Spleen (tissue), 11 donors: ENCODE measurements around the gene SNAP47. TPM values are rescaled to one million over a fixed set of nuclear protein-coding genes. Genes with fewer than 3 reads are reported as not detected.

Experiments used
- DNase-seq: peaks from one replicate; pipeline ENCODE4 v3.0.0-alpha.2; 2020
- H3K27ac ChIP-seq, 8 donors: fragments of 200-600 bp; sonication (generic) in 7 of 8; 1 replicate in 4 of 8; 2 replicates in 4 of 8; pipeline versions ENCODE4 v1.5.0 to v1.8.0; 2016 to 2021; ENCODE audit warnings: inconsistent platforms in 4 of 8, mild to moderate bottlenecking in 4 of 8, moderate library complexity in 1 of 8
- H3K27me3 ChIP-seq, 7 donors: fragments of 200-600 bp; sonication (generic) in 6 of 7; replicated peaks in 1 of 7; 1 replicate in 4 of 7; 2 replicates in 3 of 7; pipeline versions ENCODE4 v1.5.0 to v1.8.0; 2016 to 2021; ENCODE audit warnings: inconsistent platforms in 3 of 7, mild to moderate bottlenecking in 1 of 7
- H3K36me3 ChIP-seq, 6 donors: fragments of 200-600 bp; sonication (generic) in 5 of 6; 1 replicate in 4 of 6; 2 replicates in 2 of 6; pipeline versions ENCODE4 v1.5.0 to v1.8.0; 2016 to 2021; ENCODE audit warnings: inconsistent platforms in 2 of 6
- H3K4me1 ChIP-seq, 6 donors: fragments of 200-600 bp; sonication (generic) in 5 of 6; 1 replicate in 3 of 6; 2 replicates in 3 of 6; pipeline versions ENCODE4 v1.5.0 to v1.8.0; 2016 to 2021; ENCODE audit warnings: inconsistent platforms in 3 of 6
- H3K4me3 ChIP-seq, 8 donors: fragments of 200-600 bp; sonication (generic) in 7 of 8; 1 replicate in 4 of 8; 2 replicates in 4 of 8; pipeline versions ENCODE4 v1.5.0 to v1.8.0; 2016 to 2021; ENCODE audit warnings: inconsistent platforms in 4 of 8, mild to moderate bottlenecking in 4 of 8, moderate library complexity in 2 of 8
- H3K9me3 ChIP-seq, 8 donors: fragments of 200-600 bp; sonication (generic) in 7 of 8; 1 replicate in 4 of 8; 2 replicates in 4 of 8; pipeline versions ENCODE4 v1.5.0 to v1.8.0; 2016 to 2021; ENCODE audit warnings: inconsistent platforms in 4 of 8
- POLR2A ChIP-seq, 3 donors: fragments of 450-650 bp; IDR thresholded peaks; one replicate each; pipeline ENCODE4 v1.5.1; 2017; ENCODE audit warnings: antibody characterized with exemption in 3 of 3, mild to moderate bottlenecking in 1 of 3
- POLR2AphosphoS5 ChIP-seq, 3 donors: sonication (generic); formaldehyde crosslinking; IDR thresholded peaks; one replicate each; pipeline ENCODE4 v1.5.1; 2017; ENCODE audit warnings: antibody characterized with exemption in 3 of 3
- WGBS, 5 donors: extraction: QIAGEN DNeasy Blood & Tissue Kit in 3 of 5; methylation state at CpG; one replicate each; pipeline versions ENCODE4 v1.1.5 to v1.1.7; 2013 to 2018; 5-methylcytosine and 5-hydroxymethylcytosine counted together
- intact Hi-C: fragments of 100-400 bp; cut with DNase I; formaldehyde crosslinking; loops from one replicate; pipeline ENCODE4 v1.15.0; 2023; ENCODE audit warnings: low total_unique reads
- polyA plus RNA-seq, 3 donors: library from polyadenylated mRNA; stranded (reverse); fragments of 200-250 nt; gene quantifications; one replicate each; pipeline ENCODE4 v1.2.1, GENCODE V29; 2013
- total RNA-seq, 7 donors: library from RNA; depleted of rRNA in 3 of 7; stranded (reverse); fragments of >200 nt in 3 of 7; fragmentation: NEBNext Ultra II Directional in 4 of 7; extraction: Animal tissue kit (Norgen Biotek cat#: 25700) in 4 of 7; gene quantifications; one replicate each; pipeline versions ENCODE4 v1.1.0 to v1.2.1, GENCODE V29; 2016 to 2021
- TF ChIP-seq, protein P1 (sequence below), 11 experiments: fragments of 200-600 bp in 7 of 11; fragments of 450-650 bp in 4 of 11; sonication (generic) in 4 of 11; IDR thresholded peaks in 8 of 11; conservative IDR thresholded peaks in 3 of 11; 1 replicate in 7 of 11; 2 replicates in 4 of 11; pipeline versions ENCODE4 v1.4.0 to v1.8.0; 2016 to 2021; ENCODE audit warnings: antibody characterized with exemption in 11 of 11, inconsistent platforms in 4 of 11, mild to moderate bottlenecking in 1 of 11
- donor health status: healthy with polysubstance abuse.
- donor health status: DM: no; HTN: no; CAD: no; lungs with moderate emphysema.
- donor health status: DM: no; HTN: no; CAD: no.
- donor health status: Bipolar disorder and iron deficiency.
- donor health status: healthy.
- donor health status: DM: no; HTN: no; CAD: no.
- donor health status: DM: yes; HTN: yes; CAD: no.

Gene SNAP47
- total and polyA plus RNA-seq, 10 donors: 10.0 to 42.7 (median 22.1) TPM

DNA sequence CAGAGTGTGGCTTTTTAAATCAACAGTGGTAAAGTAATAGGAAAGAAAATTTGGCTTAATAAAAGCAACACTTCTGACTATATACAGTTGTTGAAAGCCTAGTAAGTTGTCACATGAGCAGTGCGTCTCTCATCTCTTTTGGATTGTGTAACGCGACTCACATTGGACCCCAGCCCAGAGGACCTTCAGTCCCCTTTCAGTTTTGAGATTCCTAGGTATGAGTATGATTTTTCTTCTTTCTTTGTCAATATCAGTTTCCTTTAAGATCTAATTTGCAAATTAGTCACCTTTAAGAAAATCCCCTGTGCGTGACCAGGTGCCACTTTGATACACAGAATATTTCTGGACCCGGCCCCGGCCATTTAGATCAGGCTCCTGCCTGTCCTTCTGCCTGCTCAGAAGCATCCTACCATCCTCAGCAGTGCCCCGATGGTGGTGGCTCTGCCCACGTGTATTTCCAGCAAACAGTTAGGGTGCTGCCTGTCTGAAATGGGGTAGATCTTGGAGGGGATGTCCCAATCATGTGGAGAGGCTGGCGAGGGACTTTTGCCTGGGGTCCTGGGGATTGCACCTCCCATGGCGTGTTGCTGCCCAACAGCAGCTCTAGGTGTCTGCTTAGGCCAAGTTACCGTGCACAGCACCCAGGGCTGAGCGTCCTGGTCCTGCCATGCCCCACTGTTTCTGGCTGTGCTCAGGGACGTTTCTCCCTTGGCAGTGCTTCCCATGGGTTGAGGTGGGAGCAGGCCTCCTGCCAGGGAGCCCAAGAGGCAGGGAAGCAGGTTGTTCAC, 21.1 kb downstream of the SNAP47 start:
- Histone ChIP-seq H3K4me1 (peaks cover 0 to 29% (median 11%) of the 10 kb centered on the region in 6 donors), H3K27ac (no peak overlapping the region), H3K27me3 (no peaks in the 10 kb centered on the region), H3K4me3 (no peak overlapping the region), H3K9me3 (no peaks in the 10 kb centered on the region), H3K36me3 (peaks cover 0 to 95% (median 25%) of the 10 kb centered on the region in 6 donors)
- intact Hi-C loops: no loop called here
- TF ChIP-seq POLR2AphosphoS5 (IDR thresholded peaks at IDR 0.05) (no peak), POLR2A (IDR thresholded peaks at IDR 0.05) (no peak)
- TF ChIP-seq, protein P1, sequence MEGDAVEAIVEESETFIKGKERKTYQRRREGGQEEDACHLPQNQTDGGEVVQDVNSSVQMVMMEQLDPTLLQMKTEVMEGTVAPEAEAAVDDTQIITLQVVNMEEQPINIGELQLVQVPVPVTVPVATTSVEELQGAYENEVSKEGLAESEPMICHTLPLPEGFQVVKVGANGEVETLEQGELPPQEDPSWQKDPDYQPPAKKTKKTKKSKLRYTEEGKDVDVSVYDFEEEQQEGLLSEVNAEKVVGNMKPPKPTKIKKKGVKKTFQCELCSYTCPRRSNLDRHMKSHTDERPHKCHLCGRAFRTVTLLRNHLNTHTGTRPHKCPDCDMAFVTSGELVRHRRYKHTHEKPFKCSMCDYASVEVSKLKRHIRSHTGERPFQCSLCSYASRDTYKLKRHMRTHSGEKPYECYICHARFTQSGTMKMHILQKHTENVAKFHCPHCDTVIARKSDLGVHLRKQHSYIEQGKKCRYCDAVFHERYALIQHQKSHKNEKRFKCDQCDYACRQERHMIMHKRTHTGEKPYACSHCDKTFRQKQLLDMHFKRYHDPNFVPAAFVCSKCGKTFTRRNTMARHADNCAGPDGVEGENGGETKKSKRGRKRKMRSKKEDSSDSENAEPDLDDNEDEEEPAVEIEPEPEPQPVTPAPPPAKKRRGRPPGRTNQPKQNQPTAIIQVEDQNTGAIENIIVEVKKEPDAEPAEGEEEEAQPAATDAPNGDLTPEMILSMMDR (IDR thresholded peaks at IDR 0.05 in 8 of 11, conservative IDR thresholded peaks at IDR 0.05 in 3 of 11): no peak
- DNase-seq: no peak
- 77 to 84% (median 80%) methylated on average over 10 to 13 of the region's 13 CpGs for WGBS, 5 donors

DNA sequence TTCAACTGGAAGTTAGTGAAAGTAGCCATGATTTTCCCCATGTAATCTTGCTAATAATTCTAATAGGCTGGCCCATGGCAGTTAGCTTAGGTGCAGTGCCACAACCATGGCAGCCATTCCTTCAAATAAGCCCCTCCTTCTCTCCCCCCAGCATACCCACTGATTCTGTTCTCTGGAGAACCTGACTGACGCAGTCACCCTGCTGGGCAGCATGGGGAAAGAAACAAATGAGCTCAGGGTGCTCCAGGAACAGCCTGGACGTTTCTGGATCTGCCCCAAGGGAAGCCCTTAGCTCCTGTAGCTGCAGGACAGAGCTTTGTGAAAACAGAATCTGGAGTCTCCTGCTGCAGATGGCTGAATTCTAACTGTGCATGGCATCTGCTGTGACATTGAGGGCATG, 22.5 kb downstream of the SNAP47 start:
- Histone ChIP-seq H3K4me1 (peaks cover 12 to 43% (median 24%) of the 10 kb centered on the region in 6 donors), H3K36me3 (peaks cover 0 to 89% (median 24%) of the 10 kb centered on the region in 6 donors), H3K27ac (no peak overlapping the region), H3K9me3 (no peaks in the 10 kb centered on the region), H3K27me3 (no peaks in the 10 kb centered on the region), H3K4me3 (no peak overlapping the region)
- intact Hi-C loops: no loop called here
- TF ChIP-seq, protein P1 (IDR thresholded peaks at IDR 0.05 in 8 of 11, conservative IDR thresholded peaks at IDR 0.05 in 3 of 11): no peak
- DNase-seq: no peak
- WGBS, 5 donors: 80 to 92% (median 88%) methylated on average over 2 of the region's 2 CpGs

DNA sequence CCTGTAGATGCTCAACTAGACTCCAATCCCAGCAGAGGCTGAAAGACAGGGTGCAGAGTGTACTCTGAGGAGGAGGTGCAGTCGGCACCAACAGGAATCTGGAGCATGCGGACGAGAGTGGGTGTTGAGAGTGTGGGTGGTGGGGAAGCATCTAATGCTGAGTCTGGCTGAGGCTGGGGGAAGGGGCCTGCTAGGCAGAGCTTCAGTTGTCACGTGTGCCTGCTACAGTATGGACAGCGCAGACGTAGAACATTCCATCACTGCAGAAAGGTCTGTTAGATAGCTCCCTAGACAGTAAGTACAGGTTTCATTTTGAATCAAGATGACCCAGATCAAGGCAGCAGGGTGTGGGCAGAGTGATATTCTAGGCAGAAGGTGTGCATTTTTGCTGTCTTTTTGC, 23.1 kb downstream of the SNAP47 start:
- 65 to 80% (median 78%) methylated on average over 6 of the region's 6 CpGs for WGBS, 5 donors
- no peak overlapping the region for H3K27ac ChIP-seq
- H3K27me3 ChIP-seq: no peaks in the 10 kb centered on the region
- H3K4me1 ChIP-seq: peaks cover 18 to 44% (median 28%) of the 10 kb centered on the region in 6 donors
- DNase-seq: no peak
- H3K4me3 ChIP-seq: no peak overlapping the region
- TF ChIP-seq, protein P1 (IDR thresholded peaks at IDR 0.05 in 8 of 11, conservative IDR thresholded peaks at IDR 0.05 in 3 of 11): no peak
- no peak for TF ChIP-seq POLR2AphosphoS5 (IDR thresholded peaks at IDR 0.05)
- no peak for TF ChIP-seq POLR2A (IDR thresholded peaks at IDR 0.05)
- intact Hi-C loops: no loop called here
- peaks cover 0 to 85% (median 24%) of the 10 kb centered on the region in 6 donors for H3K36me3 ChIP-seq
- H3K9me3 ChIP-seq: no peaks in the 10 kb centered on the region
